Immature natural killer cell (primary cell): Measurements from ENCODE around the gene ZNF536. TPM values are rescaled to one million over a fixed set of nuclear protein-coding genes. Genes with fewer than 3 reads are reported as not detected.

Experiments used
- DNase-seq, 3 donors: peaks; one replicate each; pipeline ENCODE4 v3.0.0; 2022; ENCODE audit warnings: mixed read lengths in 1 of 3
- H3K27ac Mint-ChIP-seq, 6 donors: one replicate each; pipeline ENCODE4 v1.8.0; 2020; ENCODE audit warnings: mixed read lengths in 6 of 6, mild to moderate bottlenecking in 5 of 6, inconsistent platforms in 4 of 6, moderate library complexity in 3 of 6
- H3K27me3 Mint-ChIP-seq, 3 donors: one replicate each; pipeline ENCODE4 v1.8.0; 2020 to 2021; ENCODE audit warnings: low read depth in 3 of 3, mild to moderate bottlenecking in 3 of 3, mixed read lengths in 3 of 3, moderate library complexity in 3 of 3, inconsistent platforms in 1 of 3
- H3K36me3 Mint-ChIP-seq, 3 donors: one replicate each; pipeline ENCODE4 v1.8.0; 2020; ENCODE audit warnings: mixed read lengths in 3 of 3, inconsistent platforms in 2 of 3, mild to moderate bottlenecking in 2 of 3
- H3K4me1 Mint-ChIP-seq, 2 donors: one replicate each; pipeline ENCODE4 v1.8.0; 2020; ENCODE audit warnings: inconsistent platforms in 2 of 2, mild to moderate bottlenecking in 2 of 2, mixed read lengths in 2 of 2, moderate library complexity in 1 of 2
- H3K4me3 Mint-ChIP-seq, 5 donors: one replicate each; pipeline ENCODE4 v1.8.0; 2020; ENCODE audit warnings: mild to moderate bottlenecking in 5 of 5, mixed read lengths in 5 of 5, inconsistent platforms in 3 of 5, moderate library complexity in 3 of 5
- H3K9me3 Mint-ChIP-seq, 6 donors: one replicate each; pipeline ENCODE4 v1.8.0; 2020; ENCODE audit warnings: mild to moderate bottlenecking in 6 of 6, mixed read lengths in 6 of 6, inconsistent platforms in 4 of 6, moderate library complexity in 3 of 6
- polyA plus RNA-seq, 3 donors: library from polyadenylated mRNA; unstranded; fragments of 300-500 nt; fragmentation: Illumina TruSeq; gene quantifications; one replicate each; pipeline ENCODE4 v1.2.3, GENCODE V29; 2021

The ZNF536 gene
- not detected for polyA plus RNA-seq

- no peak within 1 kb of the TSS for H3K27ac Mint-ChIP-seq
- no peaks in the 10 kb centered on the region for H3K36me3 Mint-ChIP-seq
- H3K4me3 Mint-ChIP-seq: no peak within 1 kb of the TSS
- H3K9me3 Mint-ChIP-seq: no peaks in the 10 kb centered on the region
- peaks cover 8 to 17% (median 11%) of the 10 kb centered on the region in 3 donors for H3K27me3 Mint-ChIP-seq
- no peak for DNase-seq
- H3K4me1 Mint-ChIP-seq: no peaks in the 10 kb centered on the region
Measured at GRCh38 chr19:30371960-30372824, at the start of gene ZNF536. Gene ZNF536 (plus strand): TSS chr19:30372384. CDS start chr19:30443563, 71,179 bp downstream.

GRCh38 chr19:30322641-30323320, 49.4 kb upstream of the ZNF536 start:
- no peak for DNase-seq
- Mint-ChIP-seq H3K4me1 (no peaks in the 10 kb centered on the region), H3K9me3 (no peaks in the 10 kb centered on the region), H3K4me3 (no peak overlapping the region), H3K27ac (no peak overlapping the region), H3K27me3 (peaks cover 0 to 6% (median 6%) of the 10 kb centered on the region in 3 donors), H3K36me3 (no peaks in the 10 kb centered on the region)

- H3K36me3 Mint-ChIP-seq: no peaks in the 10 kb centered on the region
- no peak for DNase-seq
- H3K27me3 Mint-ChIP-seq: peaks cover 0 to 6% (median 6%) of the 10 kb centered on the region in 3 donors
- no peak overlapping the region for H3K27ac Mint-ChIP-seq
- no peak overlapping the region for H3K4me3 Mint-ChIP-seq
- H3K9me3 Mint-ChIP-seq: no peaks in the 10 kb centered on the region
- no peaks in the 10 kb centered on the region for H3K4me1 Mint-ChIP-seq
Measured at GRCh38 chr19:30323904-30324303, 48.3 kb upstream of the ZNF536 start.

- H3K27ac Mint-ChIP-seq: no peak overlapping the region
- no peak for DNase-seq
- H3K36me3 Mint-ChIP-seq: no peaks in the 10 kb centered on the region
- no peaks in the 10 kb centered on the region for H3K4me1 Mint-ChIP-seq
- H3K27me3 Mint-ChIP-seq: peaks cover 0 to 6% (median 6%) of the 10 kb centered on the region in 3 donors
- no peak overlapping the region for H3K4me3 Mint-ChIP-seq
- H3K9me3 Mint-ChIP-seq: no peaks in the 10 kb centered on the region
Measured at GRCh38 chr19:30324982-30325381, 47.2 kb upstream of the ZNF536 start.

GRCh38 chr19:30325676-30326392, 46.4 kb upstream of the ZNF536 start:
- Mint-ChIP-seq H3K36me3 (no peaks in the 10 kb centered on the region), H3K27ac (no peak overlapping the region), H3K27me3 (peaks cover 0 to 6% (median 6%) of the 10 kb centered on the region in 3 donors), H3K4me3 (no peak overlapping the region), H3K9me3 (no peaks in the 10 kb centered on the region), H3K4me1 (no peaks in the 10 kb centered on the region)
- DNase-seq: no peak

GRCh38 chr19:30326393-30326710, 45.8 kb upstream of the ZNF536 start:
- peaks cover 0 to 7% (median 6%) of the 10 kb centered on the region in 3 donors for H3K27me3 Mint-ChIP-seq

GRCh38 chr19:30327331-30327730, 44.9 kb upstream of the ZNF536 start:
- DNase-seq: no peak
- Mint-ChIP-seq H3K27me3 (peaks cover 0 to 11% (median 4%) of the 10 kb centered on the region in 3 donors), H3K36me3 (no peaks in the 10 kb centered on the region), H3K27ac (no peak overlapping the region), H3K9me3 (no peaks in the 10 kb centered on the region), H3K4me1 (no peaks in the 10 kb centered on the region), H3K4me3 (no peak overlapping the region)

More at GRCh38 chr19:30326393-30326710, 45.8 kb upstream of the ZNF536 start:
- H3K4me3 Mint-ChIP-seq: no peak overlapping the region
- H3K4me1 Mint-ChIP-seq: no peaks in the 10 kb centered on the region
- no peak overlapping the region for H3K27ac Mint-ChIP-seq
- H3K9me3 Mint-ChIP-seq: no peaks in the 10 kb centered on the region
- no peaks in the 10 kb centered on the region for H3K36me3 Mint-ChIP-seq
- DNase-seq: no peak

- Mint-ChIP-seq H3K27me3 (peaks cover 0 to 9% (median 6%) of the 10 kb centered on the region in 3 donors), H3K4me1 (no peaks in the 10 kb centered on the region), H3K36me3 (no peaks in the 10 kb centered on the region), H3K4me3 (no peak overlapping the region), H3K9me3 (no peaks in the 10 kb centered on the region), H3K27ac (no peak overlapping the region)
- DNase-seq: no peak
Measured at GRCh38 chr19:30328096-30328495, 44.1 kb upstream of the ZNF536 start.

- H3K27ac Mint-ChIP-seq: no peak overlapping the region
- H3K4me1 Mint-ChIP-seq: no peaks in the 10 kb centered on the region
- peaks cover 0 to 6% (median 4%) of the 10 kb centered on the region in 3 donors for H3K27me3 Mint-ChIP-seq
- no peak overlapping the region for H3K4me3 Mint-ChIP-seq
- no peak for DNase-seq
- no peaks in the 10 kb centered on the region for H3K9me3 Mint-ChIP-seq
- H3K36me3 Mint-ChIP-seq: no peaks in the 10 kb centered on the region
Measured at GRCh38 chr19:30330266-30330665, 41.9 kb upstream of the ZNF536 start.

GRCh38 chr19:30332445-30333234, 39.5 kb upstream of the ZNF536 start:
- H3K27me3 Mint-ChIP-seq: peaks cover 0 to 6% (median 3%) of the 10 kb centered on the region in 3 donors
- no peak overlapping the region for H3K4me3 Mint-ChIP-seq
- no peaks in the 10 kb centered on the region for H3K4me1 Mint-ChIP-seq
- H3K27ac Mint-ChIP-seq: no peak overlapping the region
- no peak for DNase-seq
- no peaks in the 10 kb centered on the region for H3K36me3 Mint-ChIP-seq
- no peaks in the 10 kb centered on the region for H3K9me3 Mint-ChIP-seq

GRCh38 chr19:30333291-30334065, 38.7 kb upstream of the ZNF536 start:
- Mint-ChIP-seq H3K4me1 (no peaks in the 10 kb centered on the region), H3K9me3 (no peaks in the 10 kb centered on the region), H3K4me3 (no peak overlapping the region), H3K36me3 (no peaks in the 10 kb centered on the region), H3K27me3 (peaks cover 0 to 6% (median 2%) of the 10 kb centered on the region in 3 donors), H3K27ac (no peak overlapping the region)
- DNase-seq: no peak

GRCh38 chr19:30334841-30335240, 37.3 kb upstream of the ZNF536 start:
- H3K4me1 Mint-ChIP-seq: no peaks in the 10 kb centered on the region
- H3K27me3 Mint-ChIP-seq: peaks cover 0 to 6% (median 2%) of the 10 kb centered on the region in 3 donors
- no peak for DNase-seq
- no peaks in the 10 kb centered on the region for H3K9me3 Mint-ChIP-seq
- no peaks in the 10 kb centered on the region for H3K36me3 Mint-ChIP-seq
- no peak overlapping the region for H3K27ac Mint-ChIP-seq
- H3K4me3 Mint-ChIP-seq: no peak overlapping the region
